Limb (tissue), 2 donors: Measurements from ENCODE around the gene HS3ST5.
"Not testable (repeated sequence)": the region's sequence is repeated elsewhere in the genome, so short reads cannot be mapped to it uniquely, and the experiment has no call there.

Experiments used
- DNase-seq, 2 donors: peaks; one replicate each; pipeline ENCODE4 v3.0.0-alpha.2; 2016; ENCODE audit errors: extremely low spot score in 2 of 2

The HS3ST5 gene

DNA sequence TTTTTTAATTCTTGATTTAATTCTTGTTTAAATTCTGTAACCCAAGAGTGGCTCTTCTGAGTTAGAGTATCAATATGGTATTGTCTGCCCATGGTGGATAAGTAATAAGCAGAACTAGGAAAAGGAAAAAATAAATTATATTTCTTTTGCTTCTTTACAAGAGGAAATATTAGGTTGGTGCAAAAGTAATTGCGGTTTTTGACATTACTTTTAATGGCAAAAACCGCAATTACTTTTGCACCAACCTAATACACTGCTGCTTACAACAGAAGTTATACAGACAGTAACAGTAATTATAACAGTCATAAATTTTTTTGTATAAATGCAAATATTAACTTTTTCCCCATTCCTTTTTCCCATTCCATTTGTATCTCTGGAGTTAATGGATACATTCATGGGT, 65.6 kb downstream of the HS3ST5 start:
- no peak for DNase-seq

DNA sequence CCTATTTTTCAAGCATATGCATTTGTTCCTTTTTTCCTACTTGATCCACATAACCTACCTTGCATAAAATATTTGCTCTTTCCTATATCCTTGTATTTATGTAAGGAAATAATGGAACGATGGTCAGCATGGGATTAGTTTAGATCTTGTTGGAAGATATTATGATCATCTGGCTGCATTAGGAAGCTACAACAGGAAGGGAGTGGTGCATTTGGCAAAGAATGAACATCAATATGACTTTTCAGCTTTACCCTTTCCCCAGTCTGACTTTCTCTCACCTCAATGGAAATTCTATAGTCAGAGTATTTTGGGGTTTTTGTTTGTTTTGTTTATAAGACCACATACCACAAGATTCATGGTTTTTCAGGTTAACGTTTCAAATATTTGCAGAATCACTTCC, 66.0 kb downstream of the HS3ST5 start:
- no peak for DNase-seq

DNA sequence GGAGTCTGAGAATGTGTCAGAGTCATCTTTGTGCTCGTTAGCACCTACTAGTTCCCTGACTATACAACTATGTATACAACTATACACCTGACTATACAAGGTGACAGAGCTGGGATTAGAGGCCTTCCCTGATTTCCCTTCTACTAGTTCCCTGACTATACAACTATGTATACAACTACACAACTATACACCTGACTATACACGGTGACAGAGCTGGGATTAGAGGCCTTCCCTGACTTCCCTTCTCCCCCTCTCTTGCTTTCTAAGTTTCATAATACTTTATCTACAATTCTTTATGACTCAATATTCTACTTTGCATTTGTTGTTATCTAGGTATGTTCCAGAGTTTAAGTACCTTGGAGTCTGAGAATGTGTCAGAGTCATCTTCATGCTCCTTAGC, 68.0 kb downstream of the HS3ST5 start:
- DNase-seq: no peak

DNA sequence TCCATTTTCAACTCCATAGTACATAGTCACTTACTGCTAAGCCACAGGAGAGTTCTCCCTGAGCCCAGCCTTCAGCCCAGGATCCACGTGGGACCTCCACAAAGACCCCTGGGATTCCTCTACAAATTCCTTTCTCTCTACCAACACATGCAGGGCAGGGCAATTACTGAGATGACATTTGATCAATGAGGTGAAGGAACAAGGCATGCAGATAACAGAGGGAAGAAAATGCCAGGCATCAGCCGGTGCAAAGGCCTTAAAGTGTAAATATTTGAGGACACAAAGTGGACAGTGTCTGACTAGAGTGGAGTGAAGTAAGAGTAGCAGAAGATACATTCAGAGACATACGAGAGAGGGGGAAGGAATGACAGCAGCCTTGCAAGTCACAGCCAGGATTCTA, 70.2 kb downstream of the HS3ST5 start:
- no peak for DNase-seq

DNA sequence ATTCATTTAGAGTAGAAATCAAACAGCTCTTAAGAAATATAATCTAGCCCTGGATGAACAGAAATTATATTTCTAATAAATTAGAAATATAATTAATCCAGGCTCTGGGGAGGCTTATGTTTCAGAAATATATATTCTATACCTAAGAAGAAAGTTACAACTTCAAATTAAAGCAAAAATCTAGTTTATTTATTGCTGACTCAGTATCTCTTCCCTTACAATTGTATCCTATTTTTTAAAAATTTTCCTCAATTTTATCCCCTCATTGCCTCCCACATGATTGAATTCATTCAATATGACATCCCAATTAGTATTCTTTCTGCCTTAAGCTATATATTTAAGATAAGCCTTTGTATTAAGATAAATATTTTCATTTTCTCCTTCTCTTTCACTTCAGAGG, 71.4 kb downstream of the HS3ST5 start:
- no peak for DNase-seq

DNA sequence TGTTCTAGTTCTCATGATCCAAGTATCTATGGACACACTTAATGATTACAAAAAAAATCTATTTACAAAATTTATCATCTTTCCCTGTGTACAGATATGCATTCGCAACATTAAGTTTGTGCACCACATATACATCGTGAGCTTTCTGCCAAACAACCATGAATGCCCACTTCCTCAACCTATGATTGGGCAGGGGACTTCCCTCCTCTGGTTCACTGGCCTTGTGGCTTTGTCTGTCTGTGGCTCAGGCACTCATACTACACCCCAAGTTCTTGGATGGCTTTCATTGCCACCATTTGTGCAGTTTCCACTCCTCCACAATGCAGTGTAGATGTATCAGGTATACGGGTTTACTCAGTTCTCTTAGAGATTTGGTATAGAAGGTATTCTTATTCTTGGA, 74.9 kb downstream of the HS3ST5 start:
- DNase-seq: no peak

DNA sequence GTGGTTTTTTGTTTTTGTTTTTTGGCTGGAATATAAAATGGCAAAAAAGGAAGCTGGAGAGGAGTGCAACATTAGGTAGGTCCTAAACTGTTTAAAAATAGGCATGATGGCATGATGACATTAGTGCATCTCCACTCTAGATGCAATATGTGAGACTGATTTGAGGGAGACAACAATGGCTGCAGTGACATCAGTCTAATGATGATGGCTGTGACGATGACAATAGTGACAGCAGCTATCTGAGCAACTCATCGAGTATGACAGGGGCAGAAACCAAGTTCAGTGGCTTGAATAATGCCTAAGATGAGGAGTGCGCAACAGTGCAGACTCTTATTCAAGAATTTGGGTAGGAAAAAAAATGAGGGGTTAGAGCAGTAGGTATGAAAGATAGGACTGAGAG, 82.0 kb downstream of the HS3ST5 start:
- no peak for DNase-seq

DNA sequence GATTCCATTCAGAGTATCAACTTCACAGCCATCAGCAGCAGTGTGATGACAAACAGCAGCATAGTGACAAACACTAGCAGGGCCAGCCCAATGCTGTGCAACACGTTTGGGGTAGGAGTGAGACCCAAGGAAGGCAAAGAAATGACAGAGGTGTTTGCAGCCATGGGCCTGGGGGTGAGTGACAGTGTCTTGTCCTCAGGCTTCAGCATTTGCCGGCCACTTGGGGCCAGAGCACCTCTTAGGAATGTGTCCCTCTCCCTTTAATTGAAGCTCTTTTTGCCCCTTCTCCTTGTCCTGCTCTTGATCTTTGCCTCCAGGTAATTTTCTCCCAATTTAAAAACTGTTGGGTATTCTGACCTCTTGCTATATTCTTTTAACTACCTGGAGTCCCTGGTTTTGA, 84.4 kb downstream of the HS3ST5 start:
- no peak for DNase-seq

DNA sequence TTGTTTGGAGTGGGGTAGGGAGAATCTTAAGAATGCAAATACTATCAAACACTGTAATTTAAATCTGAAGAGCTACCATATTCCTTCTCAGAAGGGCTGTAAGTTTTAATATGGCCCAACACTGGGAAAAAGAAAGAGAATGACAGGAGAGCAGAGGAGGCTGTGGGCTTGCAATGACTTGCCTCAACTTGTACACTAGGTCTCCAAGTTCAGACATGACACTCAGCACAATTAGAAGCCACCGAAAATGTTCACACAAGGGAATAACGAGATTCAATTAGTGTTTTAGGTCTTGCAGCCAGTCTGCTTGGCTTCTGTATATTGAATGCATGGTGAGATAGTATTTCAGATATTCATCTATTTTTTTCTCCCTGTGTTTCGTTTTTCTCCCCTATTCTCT, 89.4 kb downstream of the HS3ST5 start:
- DNase-seq: no peak

DNA sequence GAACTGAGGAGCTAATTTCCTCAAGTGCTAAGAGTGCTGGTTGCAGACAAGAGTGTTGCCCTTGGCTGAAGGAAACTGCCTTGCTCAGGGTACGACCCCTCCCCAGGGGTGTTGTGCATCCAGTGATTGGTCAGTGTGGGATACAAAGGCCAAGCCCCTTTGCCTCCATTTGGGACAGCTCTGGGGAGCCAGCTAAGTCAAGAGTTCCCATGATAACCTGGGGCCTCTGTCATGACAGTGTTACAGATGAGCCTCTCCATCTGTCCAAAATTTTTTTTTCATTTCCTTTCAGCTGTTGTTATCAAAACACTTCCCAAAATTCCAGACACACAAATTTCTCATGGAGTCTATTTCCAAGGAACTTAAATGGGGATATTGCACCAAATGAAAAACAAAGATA, 93.3 kb downstream of the HS3ST5 start:
- no peak for DNase-seq

DNA sequence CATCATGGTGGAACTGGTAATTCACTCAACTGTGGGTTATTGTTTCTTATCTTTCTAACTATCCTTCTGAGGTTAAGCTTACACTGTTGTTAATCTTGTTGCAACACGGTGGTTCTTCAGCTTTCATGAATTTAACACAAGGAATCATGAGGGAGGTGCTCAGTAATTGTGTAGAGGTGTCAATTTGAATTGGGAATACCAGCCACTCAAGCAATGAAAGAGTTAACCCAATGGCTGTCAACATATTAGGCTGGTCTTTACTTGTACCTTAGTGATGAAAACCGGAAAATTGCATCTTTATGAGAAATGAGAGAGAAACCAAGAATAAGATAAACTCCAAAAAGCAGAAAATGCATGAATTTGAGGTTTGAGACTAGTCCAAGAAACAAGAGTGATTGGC, 95.7 kb downstream of the HS3ST5 start:
- no peak for DNase-seq

DNA sequence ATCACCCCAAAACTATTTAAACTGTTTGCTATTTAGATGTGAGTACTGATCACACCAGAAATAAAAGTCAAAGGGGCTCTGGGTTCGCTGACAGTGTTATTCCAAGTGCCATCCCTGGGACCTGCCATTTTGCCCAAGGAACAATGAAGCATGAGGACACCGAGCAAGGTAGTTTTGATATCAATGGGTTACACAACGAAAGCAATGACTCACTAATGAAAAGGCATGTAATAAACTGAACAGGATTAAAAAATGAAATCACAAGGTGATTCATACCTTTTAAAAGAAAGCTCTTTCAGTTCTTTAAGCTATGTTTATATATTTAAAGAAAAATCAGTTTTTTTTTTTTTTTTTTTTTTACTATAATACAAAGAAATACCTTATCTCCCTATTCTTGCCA, 102.0 kb downstream of the HS3ST5 start:
- DNase-seq: no peak

DNA sequence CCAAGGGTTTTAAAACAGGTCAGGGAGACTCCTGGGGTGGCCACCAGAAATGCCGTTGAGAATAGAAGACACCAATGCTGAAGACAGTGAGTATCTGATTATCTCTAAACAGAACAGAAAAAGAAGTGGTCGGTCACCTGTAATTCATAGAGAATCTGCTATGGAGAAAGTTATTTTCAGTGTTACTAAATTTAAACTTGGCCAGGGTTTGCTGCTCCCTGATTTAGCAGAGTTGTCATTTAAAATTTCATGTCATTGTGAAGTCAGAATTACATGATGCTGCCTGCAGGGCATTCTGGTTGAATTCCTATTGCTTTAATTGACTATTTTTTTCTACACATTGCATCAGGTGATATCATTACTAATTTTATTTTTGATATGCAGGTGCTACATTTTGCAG, 114.1 kb downstream of the HS3ST5 start:
- no peak for DNase-seq

DNA sequence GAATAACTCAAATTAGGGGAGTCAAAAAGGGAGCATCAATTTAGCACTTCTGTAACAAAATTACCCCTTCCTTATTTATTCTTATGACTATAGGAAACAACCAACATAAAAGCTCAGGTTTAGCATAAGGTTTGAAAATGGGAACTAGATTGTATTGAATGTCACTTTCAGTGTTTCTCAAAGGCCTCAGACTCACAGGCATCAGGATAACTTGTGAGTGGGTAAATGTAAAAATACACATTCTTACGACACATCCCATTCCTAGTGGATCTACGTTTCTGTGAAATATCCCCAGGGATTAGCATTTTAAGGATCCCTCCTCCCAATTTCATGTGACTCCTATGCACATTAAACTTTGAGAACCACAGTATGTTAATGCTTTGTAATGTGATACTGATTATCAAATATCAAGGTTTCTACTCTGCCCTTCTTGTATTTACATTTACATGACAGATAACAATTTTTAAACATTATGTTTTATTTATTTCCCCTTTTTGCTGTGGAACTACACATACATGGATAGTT, 114.8 kb downstream of the HS3ST5 start:
- DNase-seq: no peak

DNA sequence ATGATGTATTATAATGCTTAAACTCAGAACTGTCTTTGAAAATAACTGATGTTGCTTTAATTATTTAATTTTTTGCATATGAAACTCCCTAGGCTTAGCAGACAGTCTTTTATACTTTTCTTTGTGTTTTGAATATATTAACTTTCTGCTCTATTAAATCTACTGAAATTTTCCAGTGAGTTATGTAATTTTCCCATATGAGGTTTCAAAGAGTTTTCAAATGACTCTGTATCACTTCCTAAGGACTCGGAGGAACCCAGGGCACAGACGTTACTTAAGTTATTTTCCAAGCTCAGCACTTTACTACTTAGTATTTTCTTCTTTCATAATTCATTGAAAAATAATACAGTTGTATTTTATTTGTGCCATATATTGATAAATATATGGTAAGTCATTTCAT, 122.6 kb downstream of the HS3ST5 start:
- DNase-seq: no peak

DNA sequence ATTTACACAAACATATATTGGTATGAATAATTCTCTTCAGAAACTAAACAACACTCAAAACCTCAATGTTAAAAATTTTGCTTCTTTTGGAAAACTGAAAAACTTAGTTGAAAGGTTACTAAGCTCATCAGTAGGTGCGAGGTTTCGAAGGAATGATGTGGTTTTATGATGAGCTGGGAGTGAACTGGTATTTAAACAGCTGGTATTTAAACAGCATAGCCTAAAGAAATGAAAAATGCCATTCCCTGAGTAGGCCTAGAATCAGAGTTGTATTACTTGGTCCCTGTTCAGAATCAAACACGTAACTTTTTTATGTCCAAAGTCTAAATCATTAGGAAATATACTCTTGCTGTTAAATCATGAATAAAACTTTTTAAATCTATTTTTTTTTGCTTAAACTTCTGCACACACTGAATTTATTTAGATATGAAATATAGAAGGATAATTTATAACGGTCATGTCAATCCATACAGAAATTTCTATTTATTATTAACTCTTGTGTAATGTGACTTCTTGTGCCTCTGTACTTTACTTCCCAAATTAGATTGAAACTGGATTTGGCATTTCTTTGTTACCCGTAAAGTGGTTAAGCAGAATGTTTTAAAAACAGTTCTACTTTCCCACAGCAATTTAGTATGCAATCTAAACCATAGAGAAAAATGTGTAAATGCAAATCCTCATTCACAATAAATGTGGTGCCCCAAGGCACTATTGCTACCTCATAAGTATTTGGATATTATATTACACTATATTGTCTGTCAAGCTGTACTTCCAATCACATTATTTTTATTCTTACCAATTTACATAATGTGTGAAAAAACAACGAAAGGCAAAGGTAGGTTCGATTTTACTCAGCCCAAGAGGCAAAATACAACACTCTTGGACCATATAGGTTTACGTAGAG, 124.1 kb downstream of the HS3ST5 start:
- DNase-seq: no peak

DNA sequence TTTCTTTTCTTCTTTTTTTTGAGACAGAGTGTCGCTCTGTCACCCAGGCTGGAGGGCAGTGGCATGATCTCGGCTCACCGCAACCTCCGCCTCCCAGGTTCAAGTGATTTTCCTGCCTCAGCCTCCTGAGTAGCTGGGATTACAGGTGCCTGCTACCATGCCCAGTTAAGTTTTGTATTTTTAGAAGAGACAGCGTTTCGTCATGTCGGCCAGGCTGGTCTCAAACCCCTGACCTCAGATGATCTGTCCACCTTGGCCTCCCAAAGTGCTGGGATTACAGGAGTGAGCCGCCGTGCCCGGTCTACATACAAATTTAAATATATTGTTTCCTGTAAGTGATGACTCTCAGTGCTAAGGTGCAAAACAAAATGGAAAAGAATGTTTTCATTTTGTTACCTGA, 124.8 kb downstream of the HS3ST5 start:
- not testable (repeated sequence) for DNase-seq

DNA sequence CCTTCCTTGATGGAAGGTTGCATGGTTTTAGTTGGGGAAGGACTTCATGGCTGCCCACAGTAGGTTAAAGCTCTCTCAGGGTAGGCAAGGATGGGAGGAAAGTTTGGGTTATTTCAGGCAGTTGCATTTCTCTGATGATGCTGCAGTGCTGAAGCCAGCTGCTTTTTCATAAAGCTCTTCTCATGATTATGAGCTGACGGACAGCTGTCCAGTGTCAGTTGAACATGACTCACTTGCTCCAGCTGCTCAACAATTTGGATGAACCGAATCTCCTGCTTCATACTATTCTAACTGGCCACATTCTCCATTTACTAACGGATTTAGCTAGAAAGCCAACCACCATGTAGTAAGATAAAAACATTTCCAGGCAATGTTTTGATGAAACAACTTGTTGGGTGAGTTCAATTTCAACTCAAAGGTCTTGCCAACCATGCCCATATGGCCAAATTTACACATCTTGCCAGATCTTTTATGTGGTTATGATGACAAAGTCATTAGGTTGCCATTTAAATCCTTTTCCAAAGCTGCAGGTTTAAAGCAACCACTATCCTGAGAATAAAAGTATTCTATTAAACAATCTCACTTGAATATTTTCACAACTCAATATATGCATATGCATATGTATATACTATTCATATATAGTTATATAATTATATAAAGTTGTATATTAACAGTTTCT, 125.9 kb downstream of the HS3ST5 start:
- no peak for DNase-seq

DNA sequence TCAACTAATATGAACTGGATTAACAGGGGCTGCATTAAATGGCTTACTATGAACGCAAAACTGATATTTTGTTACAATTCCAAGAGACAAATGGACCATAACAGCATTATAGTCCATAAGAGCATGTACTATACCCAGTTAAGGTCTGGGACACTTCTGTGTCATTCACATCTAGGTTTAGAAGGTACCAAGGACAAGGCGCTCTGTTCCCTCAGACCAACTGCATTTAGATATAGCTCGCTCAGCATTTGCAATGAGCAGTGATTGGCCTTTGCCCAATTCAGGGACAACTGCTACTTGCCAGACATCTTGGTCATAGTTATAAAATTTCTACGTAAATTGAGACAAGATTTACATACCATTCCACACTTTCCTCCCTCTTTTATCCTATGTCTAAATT, 132.4 kb downstream of the HS3ST5 start:
- DNase-seq: no peak

DNA sequence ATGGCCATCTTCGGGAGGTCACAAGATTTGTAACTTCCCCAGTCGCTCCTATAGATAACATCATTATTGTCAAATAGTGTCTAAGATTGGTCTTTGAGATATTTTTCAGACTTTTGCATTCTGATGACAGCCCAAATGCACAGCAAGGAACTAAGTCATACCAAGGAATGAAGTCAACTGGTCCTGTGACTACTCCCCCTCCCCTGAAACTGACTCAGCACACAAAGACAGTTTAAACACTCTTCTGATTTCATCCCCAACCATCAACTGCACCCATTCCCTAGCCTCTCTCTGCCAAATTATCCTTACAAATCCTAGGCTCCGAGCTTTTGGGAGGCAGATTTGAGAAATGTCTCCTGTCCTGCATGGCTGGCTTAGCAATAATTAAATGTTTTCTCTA, 139.4 kb downstream of the HS3ST5 start:
- no peak for DNase-seq

DNA sequence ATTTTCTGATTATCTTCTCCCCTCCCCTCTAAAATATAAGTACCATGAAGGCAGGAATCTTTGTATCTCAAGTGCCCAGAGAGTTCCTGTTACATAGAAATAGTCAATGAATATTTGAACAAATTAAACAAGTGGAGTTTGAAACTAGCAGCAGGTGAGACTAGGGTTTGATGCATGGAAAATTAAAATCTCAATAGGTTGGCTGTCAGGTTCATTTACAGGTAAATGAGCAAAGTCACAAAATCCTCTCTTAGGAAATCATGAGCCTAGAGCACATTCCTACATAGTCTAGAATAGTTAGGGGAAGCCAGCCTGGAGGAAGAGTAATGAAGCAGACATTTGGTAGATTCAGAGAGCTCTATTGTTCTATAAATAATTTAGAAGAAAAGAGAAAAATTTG, 140.4 kb downstream of the HS3ST5 start:
- DNase-seq: no peak

DNA sequence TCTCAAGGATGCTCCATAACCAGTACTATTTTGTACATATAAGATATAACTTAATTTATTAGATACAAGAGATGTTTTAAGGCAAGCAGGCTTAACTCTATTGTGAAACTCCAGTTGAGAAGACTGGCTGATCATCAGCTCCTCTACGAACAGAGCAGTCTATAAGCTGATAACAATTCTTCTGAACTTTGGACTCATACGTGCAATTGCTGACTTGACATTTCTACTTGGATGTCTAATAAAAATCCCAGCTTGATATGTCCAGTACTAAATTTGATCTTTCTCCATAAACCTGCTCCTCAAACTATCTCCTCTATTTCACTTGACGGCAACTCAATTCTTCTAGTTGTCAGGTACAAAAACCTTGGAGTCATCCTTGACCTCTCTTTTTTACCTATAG, 141.9 kb downstream of the HS3ST5 start:
- DNase-seq: no peak
